GM18867 (cell line): ENCODE results near the gene NFATC1.
"Not testable (repeated sequence)": the region's sequence is repeated elsewhere in the genome, so short reads cannot be mapped to it uniquely, and the experiment has no call there.

ENCODE experiments used
- ATAC-seq: cut with Tn5 transposase; IDR thresholded peaks from one replicate; pipeline ENCODE4 v1.9.1; 2021; ENCODE audit warnings: mild to moderate bottlenecking, moderate library complexity; ENCODE audit not compliant: unreplicated experiment

Gene NFATC1

DNA sequence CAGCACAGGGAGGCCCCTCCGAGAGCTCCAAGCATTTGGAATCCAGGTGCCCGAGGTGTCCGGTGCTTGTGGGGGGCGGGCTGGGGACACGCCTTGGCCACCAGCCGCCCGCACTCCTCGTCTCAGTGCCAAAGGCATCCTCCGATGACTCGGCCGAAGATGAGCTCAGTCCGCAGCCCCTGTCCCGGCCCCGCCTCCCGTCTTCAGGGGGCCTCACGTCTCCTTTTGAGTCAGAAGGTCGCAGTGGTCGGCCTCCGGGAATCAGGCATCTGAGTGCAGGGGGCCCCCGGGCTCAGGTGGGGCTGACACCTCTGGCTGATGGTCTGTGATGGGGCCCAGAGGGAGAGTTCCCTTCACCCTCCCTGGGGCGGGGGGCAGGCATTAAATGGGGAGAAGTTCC lies 74.8 kb downstream of the NFATC1 start:
- no peak for ATAC-seq

DNA sequence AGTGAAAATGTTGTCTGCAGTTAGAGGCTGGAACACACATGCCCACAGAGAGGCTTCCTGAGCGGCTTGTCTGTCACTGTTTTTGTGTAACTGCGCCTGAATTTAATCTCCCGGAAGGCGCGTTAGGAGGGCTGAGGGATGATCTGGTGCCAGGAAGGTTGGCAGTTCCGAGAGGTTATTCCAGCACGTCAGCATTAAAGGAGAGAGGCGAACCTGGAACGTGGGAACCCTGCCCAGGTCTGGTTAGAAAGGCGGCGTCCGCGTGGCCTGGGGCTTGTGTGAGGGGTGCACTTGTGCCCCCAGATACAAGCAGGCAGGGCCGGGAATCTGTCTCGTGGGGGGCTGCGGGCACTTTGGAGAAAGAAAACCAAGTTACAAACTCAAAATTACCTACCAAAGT lies 75.3 kb downstream of the NFATC1 start:
- ATAC-seq = no peak

DNA sequence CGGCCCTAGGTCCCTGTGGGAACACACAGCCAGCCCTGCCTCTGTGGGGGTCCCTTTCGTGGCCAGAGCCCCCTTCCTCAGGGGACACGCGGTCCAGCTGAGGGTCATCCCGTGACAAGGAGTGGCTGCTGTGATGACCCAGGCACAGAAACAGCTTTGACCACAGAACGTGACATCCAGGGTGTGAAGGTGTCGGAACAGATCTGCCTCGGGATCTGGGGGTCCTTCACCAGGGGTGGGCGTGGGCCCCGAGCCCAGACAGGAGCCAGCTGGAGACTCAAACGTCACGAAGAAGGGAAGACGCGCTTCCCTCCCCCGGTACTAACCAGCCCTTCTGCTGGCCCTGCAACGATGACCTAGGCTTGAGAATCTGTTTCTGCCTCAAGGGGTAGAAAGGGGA lies 75.9 kb downstream of the NFATC1 start:
- no peak for ATAC-seq

DNA sequence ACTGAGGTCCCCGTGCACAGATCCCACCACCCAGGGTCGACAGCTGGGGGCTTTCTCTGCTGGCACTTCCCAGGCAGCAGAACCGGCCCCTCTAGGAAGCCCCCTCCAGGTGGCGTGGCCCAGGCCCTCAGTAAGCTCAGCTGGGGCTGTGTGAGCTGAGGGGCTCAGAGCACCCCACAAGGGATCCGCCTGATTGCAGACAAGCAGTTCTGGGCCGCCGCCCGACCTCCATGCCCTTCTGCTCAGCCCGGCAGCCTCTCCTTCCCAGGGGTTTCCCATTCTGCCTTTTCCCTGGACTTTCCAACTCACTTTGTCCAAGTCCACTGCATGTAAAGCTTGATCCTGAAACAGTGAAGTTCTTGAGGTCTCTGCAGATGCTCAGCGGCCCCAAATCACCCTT lies 76.4 kb downstream of the NFATC1 start:
- no peak for ATAC-seq

DNA sequence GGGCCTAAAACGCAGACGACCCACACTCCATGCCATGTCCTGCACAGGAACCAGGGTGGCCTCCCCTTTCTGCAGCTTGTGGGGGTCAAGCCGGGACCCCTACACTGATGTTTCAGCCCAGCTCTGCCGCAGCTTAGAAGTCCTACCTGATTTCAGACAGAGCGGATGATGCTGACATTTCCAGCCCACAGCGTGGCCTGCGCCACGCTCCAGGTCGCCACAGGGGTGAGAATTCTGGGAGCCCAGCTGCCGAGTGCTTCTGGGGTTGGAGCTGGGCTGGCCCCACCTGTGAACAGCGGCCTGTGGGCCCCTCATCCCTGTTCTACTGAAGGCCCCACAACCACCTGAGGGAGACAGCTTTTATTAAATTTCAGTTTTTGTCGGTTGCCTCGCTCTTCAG lies 77.2 kb downstream of the NFATC1 start:
- no peak for ATAC-seq

DNA sequence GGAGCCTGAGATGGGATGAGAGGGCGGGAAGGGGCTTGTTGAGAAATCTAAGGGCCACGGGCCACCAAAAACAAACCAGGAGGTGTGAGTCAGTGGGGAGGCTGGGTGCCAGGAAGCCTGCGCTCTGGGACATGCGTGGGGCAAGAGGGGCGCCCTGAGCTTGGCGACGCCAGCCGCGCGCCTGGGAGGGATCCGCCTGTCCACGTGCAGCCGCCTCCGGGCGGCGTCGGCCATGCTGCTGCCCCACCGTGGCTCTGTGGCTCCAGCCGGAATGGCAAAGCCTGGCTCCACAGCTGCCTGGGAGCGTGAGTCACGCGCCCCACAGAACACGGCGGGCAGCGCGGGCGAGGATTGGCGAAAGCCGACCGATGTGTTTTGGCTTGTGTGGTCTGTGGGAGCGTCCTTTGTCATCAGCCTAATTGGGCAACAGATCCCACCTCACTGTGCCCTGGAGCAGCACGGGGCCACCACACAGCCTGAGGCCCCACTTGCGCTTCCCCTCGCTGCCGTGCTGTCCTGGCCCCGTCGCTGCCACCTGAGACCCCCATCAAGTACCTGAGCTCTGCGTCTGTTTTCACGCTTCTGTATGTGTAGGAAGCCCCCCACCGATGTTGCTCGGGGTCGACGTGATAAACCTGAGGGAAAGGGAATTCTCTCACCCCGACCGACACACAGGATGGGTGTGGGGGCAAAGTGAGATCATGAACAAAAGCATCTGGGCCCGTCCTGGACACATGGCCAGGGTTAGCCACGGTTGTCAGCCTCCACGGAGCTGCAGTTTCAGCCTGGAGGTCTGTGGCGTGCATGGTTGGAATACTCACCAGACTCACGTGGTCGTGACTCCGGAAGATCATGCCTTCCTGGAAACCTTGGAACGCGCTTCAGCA lies 80.5 kb downstream of the NFATC1 start:
- ATAC-seq = no peak

DNA sequence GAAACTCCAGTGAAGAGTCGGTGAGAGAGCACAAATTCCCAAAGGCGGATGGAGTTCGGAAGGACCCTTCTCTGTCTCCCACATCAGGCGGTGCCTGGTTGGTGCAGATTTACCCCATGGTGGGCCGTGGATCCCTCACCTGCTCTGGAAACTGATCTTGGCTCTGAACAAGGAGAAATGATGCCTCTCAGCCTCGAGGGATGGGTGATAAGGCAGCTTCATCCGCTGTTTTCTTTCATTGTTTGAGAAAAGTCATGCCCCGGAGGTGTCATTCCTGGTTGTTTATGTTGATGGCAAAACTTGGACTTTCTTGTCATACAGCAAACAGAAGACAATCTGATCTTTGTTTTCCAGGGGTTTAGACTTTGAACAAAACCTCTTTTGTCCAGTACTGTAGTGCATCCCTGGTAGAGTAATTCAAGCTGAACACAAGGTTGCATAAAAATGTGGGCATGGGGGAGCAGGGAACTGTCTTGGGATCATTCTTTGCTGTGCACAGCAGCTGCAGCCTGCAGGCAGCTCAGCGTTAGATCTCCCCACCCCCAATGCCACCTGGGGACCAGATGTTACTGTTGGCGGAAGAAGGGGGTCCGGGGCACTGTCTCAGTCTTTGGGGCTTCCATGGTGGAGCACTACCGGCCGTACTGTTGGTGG lies 81.3 kb downstream of the NFATC1 start:
- ATAC-seq = no peak

DNA sequence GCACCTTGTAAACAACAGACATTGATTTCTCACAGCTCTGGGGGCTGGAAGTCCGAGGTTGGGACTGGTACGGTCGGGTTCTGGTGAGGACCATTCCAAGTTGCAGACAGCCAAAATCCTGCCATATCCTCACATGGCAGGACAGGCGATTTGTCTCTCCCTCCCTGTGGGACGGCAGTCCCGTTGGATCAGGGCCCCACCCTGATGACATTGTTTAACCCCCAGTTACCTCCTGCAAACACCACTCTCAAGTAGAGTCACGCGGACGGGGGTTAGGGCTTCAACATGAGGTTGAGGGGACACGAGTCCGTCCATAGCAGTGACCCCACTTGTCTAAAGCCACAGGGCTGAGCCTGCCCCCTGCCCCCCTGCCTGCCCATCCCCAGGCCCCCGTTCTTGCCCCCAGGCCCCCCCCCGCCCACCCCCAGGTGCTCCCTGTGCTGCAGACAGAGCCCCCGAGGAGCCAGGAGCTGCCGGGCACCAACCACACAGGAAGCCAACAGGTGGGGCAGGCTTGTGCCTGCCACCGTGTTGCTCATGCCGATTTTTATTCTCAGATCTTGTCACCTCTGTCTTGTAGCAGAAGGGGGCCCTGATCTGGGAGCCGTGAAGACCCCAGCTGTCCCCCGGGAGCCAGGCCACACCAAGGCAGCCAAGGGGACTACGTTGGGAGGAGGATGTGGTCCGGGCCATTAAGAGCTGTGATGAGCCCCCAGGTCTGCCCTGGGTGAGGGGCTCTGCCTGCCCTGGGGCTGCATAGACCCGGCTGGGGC lies 82.2 kb downstream of the NFATC1 start:
- ATAC-seq = no peak

DNA sequence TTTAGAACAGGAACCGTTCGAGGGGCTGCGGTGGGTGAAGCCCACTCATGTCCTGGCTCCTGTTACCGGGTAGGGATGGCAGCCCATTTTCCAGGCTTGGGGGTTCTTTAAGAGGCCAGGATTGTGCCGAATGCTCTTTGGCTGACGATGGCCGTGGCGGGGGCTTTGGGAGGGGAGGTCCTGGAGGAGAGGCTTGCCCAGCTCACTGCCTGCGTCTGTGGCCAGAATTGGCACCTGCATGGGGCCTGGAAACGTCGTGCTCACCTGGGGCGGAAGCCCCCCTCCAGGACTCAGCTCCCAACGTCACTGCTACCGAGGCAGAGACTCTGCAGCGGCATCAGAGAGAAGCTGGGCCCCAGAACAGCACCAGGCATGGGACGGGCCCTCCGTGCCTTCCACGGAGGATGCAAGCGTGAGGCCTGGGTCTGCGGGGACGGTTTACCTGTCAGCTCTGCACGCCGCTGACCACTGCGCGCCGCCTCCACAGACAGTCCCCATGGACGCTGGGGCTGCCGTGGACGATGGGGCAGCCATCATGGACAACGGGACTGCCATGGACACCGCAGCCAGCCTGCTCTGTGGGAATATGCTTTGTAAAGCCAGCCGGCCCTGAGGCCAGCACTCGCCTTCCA lies 82.9 kb downstream of the NFATC1 start:
- ATAC-seq = no peak

DNA sequence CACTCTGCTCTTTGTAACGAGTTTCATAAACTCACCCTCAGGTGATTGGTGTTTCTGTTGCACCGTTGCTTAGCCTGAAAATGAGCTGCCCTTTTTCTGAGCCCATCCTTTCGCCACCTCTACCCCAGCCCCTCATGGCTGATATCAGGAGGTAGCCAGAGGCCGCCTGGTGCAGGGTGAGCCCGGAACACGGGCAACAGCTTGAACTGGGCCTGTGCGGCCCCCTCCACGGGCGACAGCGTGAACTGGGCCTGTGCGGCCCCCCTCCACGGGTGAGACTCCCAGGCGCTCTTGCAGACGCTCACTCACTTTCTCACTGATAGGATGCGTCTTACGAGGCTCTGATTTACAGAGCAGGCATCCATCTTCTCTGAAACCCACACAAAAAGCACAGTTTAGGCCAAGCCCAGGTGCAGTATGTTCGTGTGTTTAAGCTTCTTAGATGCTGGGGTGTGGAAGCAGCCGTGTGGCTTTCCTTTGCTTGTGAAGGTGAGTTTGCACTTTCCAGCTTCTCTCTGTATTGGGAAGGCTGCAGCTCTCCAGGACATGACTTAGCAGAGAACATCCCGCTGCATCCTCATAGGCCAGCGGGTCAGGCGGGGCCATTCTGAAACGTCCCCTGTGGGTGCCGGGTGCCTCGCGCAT lies 83.5 kb downstream of the NFATC1 start:
- ATAC-seq = no peak

DNA sequence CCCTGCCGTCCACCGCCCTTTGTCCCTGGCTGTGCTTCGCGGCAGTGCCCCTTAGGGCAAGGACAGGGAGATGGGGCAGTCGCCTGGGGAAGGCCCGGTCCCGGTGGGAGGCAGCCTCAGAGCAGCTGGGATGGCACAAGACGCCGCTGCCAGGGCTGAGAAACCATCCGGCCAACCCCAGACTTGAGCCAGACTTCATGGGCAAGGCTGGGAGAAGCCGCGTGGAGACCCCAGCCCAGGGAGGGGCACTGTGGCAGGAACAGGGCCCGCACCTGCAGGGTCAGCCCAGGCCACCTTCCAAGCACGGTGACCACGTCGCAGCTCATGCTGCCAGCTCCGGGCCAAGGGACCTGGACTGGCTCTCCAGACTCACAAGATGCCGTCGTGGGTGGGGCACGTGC lies 84.0 kb downstream of the NFATC1 start:
- no peak for ATAC-seq

DNA sequence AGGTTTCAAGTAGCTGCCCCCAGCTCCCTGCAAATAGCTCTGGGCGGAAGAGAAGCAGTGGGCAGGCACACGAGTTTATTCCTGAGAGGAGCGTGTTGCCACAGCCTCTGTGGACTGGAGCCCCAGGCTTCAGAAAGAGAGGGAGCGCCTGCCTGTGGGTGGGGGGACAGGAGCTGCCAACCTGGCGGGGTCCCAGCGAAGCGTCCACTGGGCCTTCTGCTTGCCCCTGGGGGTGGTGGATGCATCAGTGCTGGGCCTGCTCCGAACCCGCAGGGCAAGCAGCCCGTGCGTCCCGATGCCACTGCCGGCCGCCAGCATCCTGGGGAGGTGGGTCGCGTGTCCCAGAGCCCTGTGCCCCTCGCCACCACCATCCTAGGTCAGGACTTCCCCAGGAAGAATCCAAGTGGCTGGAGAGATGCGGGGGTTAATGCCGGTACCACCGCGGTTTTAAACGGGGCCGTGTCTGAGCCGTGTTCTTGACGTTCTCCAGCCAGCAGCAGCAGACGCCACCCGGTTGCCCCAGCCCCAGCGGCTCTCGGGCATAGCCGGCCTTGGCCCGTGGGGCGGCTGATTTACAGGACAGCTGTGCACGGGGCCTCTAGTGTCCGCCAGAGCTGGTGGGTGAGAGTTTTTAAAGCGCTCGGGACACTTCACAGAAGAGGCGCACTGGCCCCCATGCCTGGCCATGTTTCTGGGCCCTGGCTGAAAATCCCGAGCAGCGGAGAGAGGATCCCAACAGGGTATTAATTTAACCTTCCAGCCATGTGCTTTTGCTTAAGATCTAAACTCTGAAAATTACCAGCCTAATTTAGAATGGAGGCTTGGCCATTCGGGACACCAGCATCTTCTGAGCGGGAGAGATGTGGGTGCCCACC lies 84.7 kb downstream of the NFATC1 start:
- ATAC-seq = no peak

DNA sequence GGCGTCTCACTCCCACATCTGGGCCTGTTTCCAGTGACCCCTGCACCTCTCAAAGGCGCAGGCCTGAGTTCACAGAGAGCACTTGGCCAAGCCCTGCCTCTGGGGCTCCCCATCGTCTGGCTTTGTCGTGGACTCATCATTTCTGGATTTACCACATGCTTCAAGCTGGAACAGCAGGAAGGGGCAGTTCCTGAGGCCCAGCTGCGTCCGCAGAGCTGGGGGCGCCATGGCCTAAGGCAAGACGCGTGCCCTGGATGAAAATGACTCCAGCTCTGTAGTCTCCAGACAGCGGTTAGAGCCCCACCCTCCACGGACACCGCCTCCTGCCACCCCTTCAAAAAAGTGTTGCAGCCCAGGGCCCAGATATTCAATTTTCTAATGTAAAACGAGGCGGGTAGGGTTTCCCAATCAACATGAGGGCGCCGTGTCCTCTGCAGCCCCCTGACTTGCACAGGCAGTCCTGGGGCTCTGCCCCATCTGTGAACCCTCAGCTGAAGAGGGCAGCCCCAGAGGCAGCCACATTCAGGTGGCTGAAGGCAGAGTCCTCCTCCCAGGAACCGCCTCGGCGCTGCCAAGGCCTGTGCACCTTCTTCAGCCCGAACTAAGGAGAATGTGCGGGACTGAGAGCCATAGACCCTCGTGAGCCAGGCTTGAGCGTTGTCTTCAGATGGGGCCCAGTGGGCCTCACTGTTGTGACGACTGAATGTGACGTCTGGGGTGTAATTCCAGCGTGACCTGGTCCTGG lies 85.5 kb downstream of the NFATC1 start:
- no peak for ATAC-seq

DNA sequence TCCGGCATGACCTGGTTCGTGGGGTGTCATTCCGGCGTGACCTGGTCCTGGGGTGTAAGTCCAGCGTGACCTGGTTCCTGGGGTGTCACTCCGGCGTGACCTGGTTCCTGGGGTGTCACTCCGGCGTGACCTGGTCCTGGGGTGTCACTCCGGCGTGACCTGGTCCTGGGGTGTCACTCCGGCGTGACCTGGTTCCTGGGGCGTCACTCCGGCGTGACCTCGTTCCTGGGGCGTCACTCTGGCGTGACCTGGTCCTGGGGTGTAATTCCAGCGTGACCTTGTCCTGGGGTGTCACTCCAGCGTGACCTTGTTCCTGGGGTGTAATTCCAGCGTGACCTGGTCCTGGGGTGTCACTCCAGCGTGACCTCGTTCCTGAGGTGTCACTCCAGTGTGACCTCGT lies 87.7 kb downstream of the NFATC1 start:
- ATAC-seq = not testable (repeated sequence)

DNA sequence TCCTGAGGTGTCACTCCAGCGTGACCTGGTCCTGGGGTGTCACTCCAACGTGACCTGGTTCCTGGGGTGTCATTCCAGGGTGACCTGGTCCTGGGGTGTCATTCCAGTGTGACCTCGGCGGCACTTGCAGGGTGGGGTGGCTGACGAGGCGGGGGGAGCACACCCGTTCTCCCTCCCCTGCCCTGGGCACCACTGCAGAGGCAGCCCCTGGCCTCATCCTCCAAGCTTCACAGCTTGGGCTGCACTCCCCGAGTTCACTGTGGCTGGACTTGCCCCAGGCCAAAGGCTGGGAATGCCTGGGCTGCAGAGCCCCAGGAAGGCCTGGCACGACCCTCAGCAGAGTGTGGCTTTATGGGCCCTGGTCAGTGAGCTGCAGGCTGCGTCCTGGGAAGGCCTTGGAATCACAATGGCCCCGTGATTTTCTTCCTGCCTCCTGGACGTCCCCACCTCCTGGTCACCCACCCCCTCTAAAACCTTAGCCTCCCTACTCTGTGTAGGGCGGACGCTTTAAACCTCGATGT lies 88.3 kb downstream of the NFATC1 start:
- ATAC-seq = no peak

DNA sequence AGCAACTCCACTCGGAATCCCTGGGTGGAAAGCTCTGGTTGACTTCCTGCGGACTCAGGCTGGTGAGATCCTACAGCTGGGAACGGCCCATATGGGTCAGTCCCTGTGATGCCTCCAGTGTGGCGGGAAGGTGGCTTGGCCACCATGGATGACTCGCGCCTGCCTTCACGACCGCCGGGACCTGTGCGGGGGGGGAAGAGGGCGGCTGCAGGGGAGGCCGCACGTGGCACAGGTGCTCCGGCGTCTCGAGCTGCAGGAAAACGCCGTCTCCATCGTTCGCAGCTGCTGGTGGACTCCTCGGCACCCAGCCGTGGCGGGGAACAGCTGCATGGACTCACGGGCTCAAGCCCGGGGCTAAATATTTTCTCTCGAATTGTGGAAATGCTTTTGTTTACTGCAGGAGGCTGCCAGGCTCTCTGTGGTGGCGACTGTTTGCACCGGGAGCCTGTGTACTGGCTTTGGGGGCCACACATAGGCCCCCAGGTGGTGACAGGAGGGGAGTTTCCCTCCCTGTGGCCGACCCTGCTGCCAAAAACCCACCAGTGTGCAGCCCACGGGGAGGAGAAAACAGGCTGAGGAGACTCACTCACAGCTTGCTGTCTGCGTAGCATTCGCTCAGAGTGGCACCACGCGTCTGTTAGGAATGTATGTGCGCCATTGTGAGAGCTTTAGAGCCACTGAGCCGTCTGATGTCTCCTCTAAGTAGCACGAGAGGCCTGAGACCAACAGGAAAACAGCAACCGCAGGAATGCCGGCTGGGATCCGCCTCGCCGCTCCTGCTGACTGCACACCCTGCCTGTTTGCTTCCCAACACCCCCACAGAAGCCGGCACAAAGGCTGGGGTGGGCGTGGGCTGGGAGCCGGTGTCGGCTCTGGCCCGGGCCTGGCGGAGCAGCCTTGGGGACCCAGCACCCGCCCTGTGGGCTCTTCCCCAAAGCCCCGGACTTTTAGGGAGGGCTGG lies 89.2 kb downstream of the NFATC1 start:
- no peak for ATAC-seq

DNA sequence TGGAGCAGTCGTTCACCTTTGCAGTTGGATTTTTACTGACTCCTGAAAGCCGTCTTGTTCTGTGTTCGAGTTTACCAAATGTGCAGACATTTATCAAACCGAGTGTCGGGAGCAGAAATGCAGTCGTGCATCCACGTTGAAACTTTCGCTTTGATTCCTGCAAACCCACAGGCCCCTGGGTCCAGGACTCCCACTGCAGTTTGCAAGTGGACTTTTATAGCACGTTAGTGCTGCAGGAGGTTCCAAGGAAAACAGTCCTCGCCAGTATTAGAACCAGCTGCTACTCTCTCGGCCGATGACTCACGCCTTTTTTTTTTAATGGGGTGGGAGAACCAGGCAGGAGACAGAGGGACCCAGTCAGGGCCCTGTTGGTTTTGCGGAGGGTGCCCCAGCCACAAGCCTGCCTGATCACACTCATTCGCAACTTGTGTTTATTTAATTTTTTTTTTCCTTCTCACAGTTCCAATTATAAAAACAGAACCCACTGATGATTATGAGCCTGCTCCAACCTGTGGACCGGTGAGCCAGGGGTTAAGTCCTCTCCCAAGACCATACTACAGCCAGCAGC lies 90.1 kb downstream of the NFATC1 start:
- no peak for ATAC-seq
